Measurements from ENCODE around the gene MYRIP.
"Not testable (repeated sequence)": the region's sequence is repeated elsewhere in the genome, so short reads cannot be mapped to it uniquely, and the experiment has no call there.

MYRIP gene

GRCh38 chr3:39971559-39972031, 162.2 kb downstream of the MYRIP start:
- DNase-seq (ENCODE audit: low spot score) = no peak

- DNase-seq (ENCODE audit: low spot score) = no peak
Observed at GRCh38 chr3:39972508-39972907, 163.1 kb downstream of the MYRIP start.

- DNase-seq (ENCODE audit: low spot score) = no peak
Observed at GRCh38 chr3:39977058-39977794, 167.8 kb downstream of the MYRIP start.

- DNase-seq (ENCODE audit: low spot score) = no peak
Observed at GRCh38 chr3:39978308-39978707, 168.9 kb downstream of the MYRIP start.

- DNase-seq (ENCODE audit: low spot score) = no peak
Observed at GRCh38 chr3:39980058-39980457, 170.6 kb downstream of the MYRIP start.

GRCh38 chr3:39980781-39981180, 171.4 kb downstream of the MYRIP start:
- DNase-seq (ENCODE audit: low spot score) = no peak

GRCh38 chr3:39981547-39982184, 172.3 kb downstream of the MYRIP start:
- DNase-seq (ENCODE audit: low spot score) = no peak

GRCh38 chr3:39982665-39983357, 173.4 kb downstream of the MYRIP start:
- no peak for DNase-seq (ENCODE audit: low spot score)

GRCh38 chr3:39989746-39990145, 180.3 kb downstream of the MYRIP start:
- DNase-seq (ENCODE audit: low spot score) = no peak

- DNase-seq (ENCODE audit: low spot score) = peak; percentile 15
Observed at GRCh38 chr3:39990532-39990931, 181.1 kb downstream of the MYRIP start.

GRCh38 chr3:40008796-40009195, 199.4 kb downstream of the MYRIP start:
- DNase-seq (ENCODE audit: low spot score) = no peak

- DNase-seq (ENCODE audit: low spot score) = no peak
Observed at GRCh38 chr3:40009991-40010390, 200.6 kb downstream of the MYRIP start.

GRCh38 chr3:40012381-40012780, 203.0 kb downstream of the MYRIP start:
- DNase-seq (ENCODE audit: low spot score) = no peak

GRCh38 chr3:40016391-40016790, 207.0 kb downstream of the MYRIP start:
- no peak for DNase-seq (ENCODE audit: low spot score)

GRCh38 chr3:40018369-40018768, 209.0 kb downstream of the MYRIP start:
- no peak for DNase-seq (ENCODE audit: low spot score)

GRCh38 chr3:40019376-40019775, 210.0 kb downstream of the MYRIP start:
- DNase-seq (ENCODE audit: low spot score) = no peak

GRCh38 chr3:40020689-40021088, 211.3 kb downstream of the MYRIP start:
- no peak for DNase-seq (ENCODE audit: low spot score)

GRCh38 chr3:40021338-40021737, 211.9 kb downstream of the MYRIP start:
- DNase-seq (ENCODE audit: low spot score) = no peak

GRCh38 chr3:40022297-40022827, 213.0 kb downstream of the MYRIP start:
- no peak for DNase-seq (ENCODE audit: low spot score)

GRCh38 chr3:40024526-40024925, 215.1 kb downstream of the MYRIP start:
- DNase-seq (ENCODE audit: low spot score) = no peak

GRCh38 chr3:40025892-40026291, 216.5 kb downstream of the MYRIP start:
- not testable (repeated sequence) for DNase-seq (ENCODE audit: low spot score)

- no peak for DNase-seq (ENCODE audit: low spot score)
Observed at GRCh38 chr3:40035177-40035576, 225.8 kb downstream of the MYRIP start.

- no peak for DNase-seq (ENCODE audit: low spot score)
Observed at GRCh38 chr3:40037582-40037981, 228.2 kb downstream of the MYRIP start.

All from HuH-7.5 (cell line).